Measurements from ENCODE around the gene AKTIP. TPM values are rescaled to one million over a fixed set of nuclear protein-coding genes. Genes with fewer than 3 reads are reported as not detected.

The AKTIP gene
- total and polyA plus RNA-seq, 8 donors: 8.7 to 18.6 (median 13.2) TPM

GRCh38 chr16:53498984-53499383, 4.0 kb downstream of the AKTIP start:
- H3K27me3 ChIP-seq: no peaks in the 10 kb centered on the region
- H3K4me3 ChIP-seq: no peak overlapping the region

DNA sequence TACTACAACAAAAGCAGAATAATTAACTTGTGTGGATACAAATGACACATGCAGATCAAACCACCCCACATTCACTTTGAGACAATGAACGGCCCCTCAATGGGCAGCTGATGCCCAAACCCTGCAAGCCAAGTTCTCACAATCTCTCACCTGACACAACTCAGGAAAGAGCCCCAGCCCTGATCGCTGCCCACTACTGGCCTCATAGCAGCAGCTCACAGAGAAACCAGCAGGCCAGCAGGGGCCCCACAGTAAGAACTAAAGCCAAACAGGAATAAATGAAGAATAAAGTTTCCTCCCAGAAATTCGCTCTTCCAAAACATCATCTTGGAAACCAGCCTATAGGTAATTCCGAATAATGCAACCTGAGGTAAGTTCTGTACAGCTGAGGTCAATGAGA, 7.7 kb downstream of the AKTIP start:
- 88% methylated on average over 4 of the region's 4 CpGs for WGBS, 2 donors
- H3K36me3 ChIP-seq: peaks cover 5 to 50% (median 47%) of the 10 kb centered on the region in 3 donors
- DNase-seq: no peak
- no peak for ATAC-seq
- no peaks in the 10 kb centered on the region for H3K9me3 ChIP-seq
- no peaks in the 10 kb centered on the region for H3K27me3 ChIP-seq
- H3K27ac ChIP-seq: no peak overlapping the region
- TF ChIP-seq CTCF (IDR thresholded peaks at IDR 0.05): no peak
- intact Hi-C loops (cut with DNase I): no loop called here
- H3K4me3 ChIP-seq: no peak overlapping the region
- H3K4me1 ChIP-seq: no peaks in the 10 kb centered on the region
- FAIRE-seq: no peak

More at GRCh38 chr16:53498984-53499383, 4.0 kb downstream of the AKTIP start:
- FAIRE-seq: no peak
- H3K9me3 ChIP-seq: no peaks in the 10 kb centered on the region
- 88 to 95% methylated on average over 4 of the region's 4 CpGs for WGBS, 2 donors
- ATAC-seq: no peak
- no peak for TF ChIP-seq CTCF (IDR thresholded peaks at IDR 0.05)
- H3K36me3 ChIP-seq: peaks cover 5 to 33% (median 29%) of the 10 kb centered on the region in 3 donors
- no peak overlapping the region for H3K27ac ChIP-seq
- H3K4me1 ChIP-seq: peaks cover 0 to 13% (median 10%) of the 10 kb centered on the region in 3 donors
- no peak for DNase-seq
- intact Hi-C loops (cut with DNase I): no loop called here

DNA sequence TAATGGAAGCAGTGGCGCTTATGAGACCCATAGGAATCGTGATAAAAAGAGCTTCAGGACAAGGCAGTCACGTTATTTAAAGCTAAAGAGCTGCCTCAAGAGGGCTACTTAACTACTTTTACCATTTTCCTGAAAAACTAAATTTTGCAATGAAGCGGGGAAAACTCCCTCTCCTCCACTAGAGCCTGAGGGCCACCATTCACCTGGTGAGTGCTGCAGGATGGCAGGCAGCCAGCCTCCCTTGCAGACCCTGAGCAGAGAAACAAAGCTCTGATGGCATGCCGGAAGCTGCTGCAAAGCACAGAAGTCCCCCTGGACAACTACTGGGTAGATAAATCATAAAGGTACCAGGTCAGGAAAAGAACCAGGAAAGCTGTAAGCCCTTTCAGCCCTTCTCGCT, 8.4 kb downstream of the AKTIP start:
- H3K4me3 ChIP-seq: no peak overlapping the region
- no peak for FAIRE-seq

DNA sequence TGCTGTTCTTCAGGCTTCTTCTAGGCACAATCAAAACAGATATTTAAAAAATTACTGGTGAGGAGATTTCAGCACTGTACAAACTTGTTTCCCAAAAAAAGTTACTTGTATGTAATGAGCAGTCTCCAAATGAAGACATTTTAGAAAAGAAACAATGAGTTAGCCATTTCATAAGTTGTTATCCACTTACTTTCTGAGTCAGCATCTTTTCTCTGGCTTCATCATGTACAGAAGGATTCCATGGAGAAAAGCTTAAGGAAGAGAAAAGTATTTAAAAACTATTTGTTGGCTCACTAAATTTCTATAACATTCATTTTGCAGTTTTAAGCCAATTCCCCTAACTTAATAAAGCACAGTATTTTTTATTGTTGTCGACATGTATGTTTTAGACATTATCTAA, 10.5 kb downstream of the AKTIP start:
- no peak overlapping the region for H3K27ac ChIP-seq
- H3K4me3 ChIP-seq: no peak overlapping the region
- no peaks in the 10 kb centered on the region for H3K4me1 ChIP-seq
- DNase-seq (no peak), FAIRE-seq (no peak), ATAC-seq (no peak)
- no peaks in the 10 kb centered on the region for H3K27me3 ChIP-seq
- TF ChIP-seq CTCF (IDR thresholded peaks at IDR 0.05): no peak
- H3K36me3 ChIP-seq: peaks cover 5 to 47% (median 40%) of the 10 kb centered on the region in 3 donors
- H3K9me3 ChIP-seq: no peaks in the 10 kb centered on the region
- WGBS, 2 donors: 94 to 100% methylated on average over 1 of the region's 1 CpG
- intact Hi-C loops (cut with DNase I): no loop called here

More for the DNA sequence above, 8.4 kb downstream of the AKTIP start:
- TF ChIP-seq CTCF (IDR thresholded peaks at IDR 0.05): no peak
- intact Hi-C loops (cut with DNase I): no loop called here
- H3K4me1 ChIP-seq: no peaks in the 10 kb centered on the region
- H3K27me3 ChIP-seq: no peaks in the 10 kb centered on the region
- DNase-seq: no peak
- no peak overlapping the region for H3K27ac ChIP-seq
- 91 to 94% methylated on average over 6 of the region's 6 CpGs for WGBS, 2 donors
- ATAC-seq: no peak
- H3K36me3 ChIP-seq: peaks cover 5 to 50% (median 47%) of the 10 kb centered on the region in 3 donors
- H3K9me3 ChIP-seq: no peaks in the 10 kb centered on the region

GRCh38 chr16:53489755-53490154, 13.3 kb downstream of the AKTIP start:
- Histone ChIP-seq H3K27me3 (no peaks in the 10 kb centered on the region), H3K4me1 (no peaks in the 10 kb centered on the region), H3K27ac (no peak overlapping the region), H3K4me3 (no peak overlapping the region), H3K36me3 (peaks cover 0 to 25% (median 25%) of the 10 kb centered on the region in 3 donors), H3K9me3 (no peaks in the 10 kb centered on the region)
- ATAC-seq (no peak), FAIRE-seq (no peak), DNase-seq (no peak)
- intact Hi-C loops (cut with DNase I): no loop called here
- 65% methylated on average over 1 of the region's 1 CpG for WGBS, 2 donors
- TF ChIP-seq CTCF (IDR thresholded peaks at IDR 0.05): no peak

All from pancreas (tissue), 10 donors.